G401.6 (cell line): ENCODE results near the gene KIF5B.

Experiments used
- FAIRE-seq: peaks from 2 replicates; lab custom pipeline; 2012; peaks lifted over from hg19 to GRCh38; lab: Jason Lieb, UNC

The KIF5B gene

GRCh38 chr10:31961277-31962074 is 94.7 kb downstream of the KIF5B start:
- FAIRE-seq: no peak

- no peak for FAIRE-seq
Measured at GRCh38 chr10:31959461-31960173, 96.6 kb downstream of the KIF5B start.
